Smooth muscle cell (in vitro differentiated cells): ENCODE data around the gene SUSD6. TPM values are rescaled to one million over a fixed set of nuclear protein-coding genes. Genes with fewer than 3 reads are reported as not detected.
"Not testable (repeated sequence)": the region's sequence is repeated elsewhere in the genome, so short reads cannot be mapped to it uniquely, and the experiment has no call there.

Source experiments
- DNase-seq: peaks from one replicate; lab custom pipeline; 2025; ENCODE audit not compliant: unreplicated experiment; lab: John Stamatoyannopoulos, UW
- H2AFZ ChIP-seq: fragments of 200-600 bp; sonication (generic); 2 replicates; pipeline ENCODE4 v1.6.0; 2016; ENCODE audit warnings: antibody characterized with exemption, low read depth, mild to moderate bottlenecking
- H3F3A ChIP-seq: fragments of 200-600 bp; sonication (generic); 2 replicates; pipeline ENCODE4 v1.6.0; 2017; ENCODE audit warnings: antibody characterized with exemption, low read depth
- H3K27ac ChIP-seq: fragments of 200-600 bp; sonication (generic); 2 replicates; pipeline ENCODE4 v1.5.1; 2016; ENCODE audit warnings: low read depth, mild to moderate bottlenecking
- H3K27me3 ChIP-seq: fragments of 200-600 bp; sonication (generic); 2 replicates; pipeline ENCODE4 v1.6.1; 2016; ENCODE audit warnings: low read depth, mild to moderate bottlenecking
- H3K36me3 ChIP-seq: fragments of 200-600 bp; sonication (generic); 2 replicates; pipeline ENCODE4 v1.5.1; 2016; ENCODE audit warnings: low read depth
- H3K4me1 ChIP-seq: fragments of 200-600 bp; sonication (generic); 2 replicates; pipeline ENCODE4 v1.5.1; 2016; ENCODE audit warnings: low read depth
- H3K4me2 ChIP-seq: fragments of 200-600 bp; sonication (generic); 2 replicates; pipeline ENCODE4 v1.6.0; 2016; ENCODE audit warnings: mild to moderate bottlenecking
- H3K4me3 ChIP-seq: fragments of 200-600 bp; sonication (generic); 2 replicates; pipeline ENCODE4 v1.5.1; 2016; ENCODE audit warnings: mild to moderate bottlenecking
- H3K79me2 ChIP-seq: fragments of 200-600 bp; sonication (generic); 2 replicates; pipeline ENCODE4 v1.6.0; 2016; ENCODE audit warnings: low read depth, mild to moderate bottlenecking
- H3K9ac ChIP-seq: fragments of 200-600 bp; sonication (generic); 2 replicates; pipeline ENCODE4 v1.6.0; 2016; ENCODE audit warnings: low read depth
- H3K9me3 ChIP-seq: fragments of 200-600 bp; sonication (generic); replicated peaks from 2 replicates; pipeline ENCODE4 v1.5.1; 2016; ENCODE audit warnings: low read depth
- H4K20me1 ChIP-seq: fragments of 200-600 bp; sonication (generic); 2 replicates; pipeline ENCODE4 v1.6.0; 2016; ENCODE audit warnings: low read depth
- WGBS: methylation state at CpG from one replicate; pipeline ENCODE4 v1.1.7; 2016; ENCODE audit warnings: low lambda C conversion rate; 5-methylcytosine and 5-hydroxymethylcytosine counted together
- polyA plus RNA-seq: library from polyadenylated mRNA; unstranded; fragments of >200 nt; fragmentation: Nextera tagmentation; extraction: Ambion mirVana; gene quantifications from 2 replicates; pipeline ENCODE4 v1.2.1, GENCODE V29; 2016
- total RNA-seq: library from RNA; depleted of rRNA; stranded (reverse); fragments of >200 nt; gene quantifications from 2 replicates; pipeline ENCODE4 v1.2.3, GENCODE V29; 2014
- TF ChIP-seq, protein P1 (sequence below): fragments of 200-600 bp; sonication (generic); IDR thresholded peaks from 2 replicates; pipeline ENCODE4 v1.5.1; 2017; ENCODE audit warnings: borderline replicate concordance, mild to moderate bottlenecking, antibody characterized with exemption; ENCODE audit not compliant: insufficient read depth, poor library complexity, severe bottlenecking

The SUSD6 gene
- total and polyA plus RNA-seq, 2 experiments from 2014 or later, result 15.8 to 25.9 TPM

GRCh38 chr14:69696633-69697557 lies 85.5 kb downstream of the SUSD6 start:
- Histone ChIP-seq H3K4me1 (peaks cover 42% of the 10 kb centered on the region), H3K27me3 (no peaks in the 10 kb centered on the region), H3F3A (peaks cover 4% of the 10 kb centered on the region), H3K36me3 (no peaks in the 10 kb centered on the region), H4K20me1 (peaks cover 100% of the 10 kb centered on the region), H3K9me3 (no peaks in the 10 kb centered on the region), H2AFZ (no peak overlapping the region), H3K9ac (no peak overlapping the region), H3K4me3 (no peak overlapping the region), H3K79me2 (peaks cover 68% of the 10 kb centered on the region), H3K4me2 (peak overlapping the region; percentile 54), H3K27ac (peak overlapping the region; percentile 59)
- WGBS, result 88% methylated on average over 8 of the region's 8 CpGs
- TF ChIP-seq, protein P1, sequence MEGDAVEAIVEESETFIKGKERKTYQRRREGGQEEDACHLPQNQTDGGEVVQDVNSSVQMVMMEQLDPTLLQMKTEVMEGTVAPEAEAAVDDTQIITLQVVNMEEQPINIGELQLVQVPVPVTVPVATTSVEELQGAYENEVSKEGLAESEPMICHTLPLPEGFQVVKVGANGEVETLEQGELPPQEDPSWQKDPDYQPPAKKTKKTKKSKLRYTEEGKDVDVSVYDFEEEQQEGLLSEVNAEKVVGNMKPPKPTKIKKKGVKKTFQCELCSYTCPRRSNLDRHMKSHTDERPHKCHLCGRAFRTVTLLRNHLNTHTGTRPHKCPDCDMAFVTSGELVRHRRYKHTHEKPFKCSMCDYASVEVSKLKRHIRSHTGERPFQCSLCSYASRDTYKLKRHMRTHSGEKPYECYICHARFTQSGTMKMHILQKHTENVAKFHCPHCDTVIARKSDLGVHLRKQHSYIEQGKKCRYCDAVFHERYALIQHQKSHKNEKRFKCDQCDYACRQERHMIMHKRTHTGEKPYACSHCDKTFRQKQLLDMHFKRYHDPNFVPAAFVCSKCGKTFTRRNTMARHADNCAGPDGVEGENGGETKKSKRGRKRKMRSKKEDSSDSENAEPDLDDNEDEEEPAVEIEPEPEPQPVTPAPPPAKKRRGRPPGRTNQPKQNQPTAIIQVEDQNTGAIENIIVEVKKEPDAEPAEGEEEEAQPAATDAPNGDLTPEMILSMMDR, result no peak
- DNase-seq, result no peak

DNA sequence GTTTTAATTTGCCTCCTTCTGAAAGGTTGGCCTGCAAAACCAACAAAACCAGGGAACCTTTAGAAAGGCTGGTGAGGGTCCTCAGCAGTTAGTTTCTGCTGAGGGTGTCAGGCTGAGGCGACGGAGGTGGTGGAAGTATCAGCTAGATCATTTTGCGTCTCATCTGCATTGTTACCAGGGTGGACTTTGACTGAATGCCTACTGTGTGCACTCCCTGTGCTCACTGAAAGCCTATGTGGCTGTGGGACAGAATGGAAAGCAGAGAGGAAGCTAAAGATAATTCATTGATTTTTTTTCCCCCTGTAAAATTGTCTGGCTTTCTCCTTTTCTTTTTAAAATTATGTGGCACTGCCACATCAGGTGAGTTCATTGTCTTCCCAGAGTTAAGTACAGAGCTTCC lies 87.2 kb downstream of the SUSD6 start:
- DNase-seq, result no peak
- no peak overlapping the region for H3K4me2 ChIP-seq
- H3K4me3 ChIP-seq, result no peak overlapping the region
- no peak overlapping the region for H2AFZ ChIP-seq
- no peak overlapping the region for H3K9ac ChIP-seq
- H3K79me2 ChIP-seq, result peaks cover 58% of the 10 kb centered on the region
- WGBS, result 88% methylated on average over 3 of the region's 3 CpGs
- no peaks in the 10 kb centered on the region for H3K27me3 ChIP-seq
- H4K20me1 ChIP-seq, result peaks cover 98% of the 10 kb centered on the region
- H3K27ac ChIP-seq, result no peak overlapping the region
- H3K4me1 ChIP-seq, result peaks cover 40% of the 10 kb centered on the region
- TF ChIP-seq, protein P1, result no peak
- peaks cover 4% of the 10 kb centered on the region for H3F3A ChIP-seq
- no peaks in the 10 kb centered on the region for H3K36me3 ChIP-seq
- H3K9me3 ChIP-seq, result no peaks in the 10 kb centered on the region

DNA sequence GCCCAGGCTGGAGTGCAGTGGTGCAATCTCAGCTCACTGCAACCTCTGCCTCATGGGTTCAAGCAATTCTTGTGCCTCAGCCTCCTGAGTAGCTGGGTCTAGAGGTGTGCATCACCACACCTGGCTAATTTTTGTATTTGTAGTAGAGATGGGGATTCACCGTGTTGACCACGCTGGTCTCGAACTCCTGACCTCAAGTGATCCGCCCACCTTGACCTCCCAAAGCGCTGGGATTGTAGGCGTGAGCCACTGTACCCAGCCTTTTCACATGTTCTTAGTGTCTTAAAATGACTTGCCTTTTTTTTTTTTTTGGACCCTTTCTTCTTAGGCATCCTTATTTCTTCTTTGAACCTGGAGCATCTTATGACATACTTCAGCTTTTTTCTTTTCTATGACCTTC lies 87.8 kb downstream of the SUSD6 start:
- H3K9me3 ChIP-seq, H3K4me3 ChIP-seq, H3K27ac ChIP-seq, H3K4me2 ChIP-seq, H3K36me3 ChIP-seq, H3F3A ChIP-seq, H3K9ac ChIP-seq, H3K27me3 ChIP-seq, DNase-seq, H2AFZ ChIP-seq: not testable (repeated sequence)
- 96% methylated on average over 6 of the region's 6 CpGs for WGBS
- peaks cover 36% of the 10 kb centered on the region for H3K4me1 ChIP-seq
- peaks cover 98% of the 10 kb centered on the region for H4K20me1 ChIP-seq
- H3K79me2 ChIP-seq, result peaks cover 52% of the 10 kb centered on the region

GRCh38 chr14:69699748-69700303 lies 88.4 kb downstream of the SUSD6 start:
- Histone ChIP-seq H3K27me3 (no peaks in the 10 kb centered on the region), H3K27ac (no peak overlapping the region), H3K9me3 (no peaks in the 10 kb centered on the region), H3K36me3 (no peaks in the 10 kb centered on the region), H4K20me1 (peaks cover 98% of the 10 kb centered on the region), H3K79me2 (peaks cover 52% of the 10 kb centered on the region), H3K4me1 (peaks cover 32% of the 10 kb centered on the region), H3K9ac (no peak overlapping the region), H3K4me2 (no peak overlapping the region), H3K4me3 (no peak overlapping the region), H3F3A (peaks cover 4% of the 10 kb centered on the region), H2AFZ (no peak overlapping the region)
- TF ChIP-seq, protein P1, result no peak
- no peak for DNase-seq
- 80% methylated on average over 6 of the region's 6 CpGs for WGBS
